ENCODE data around the gene INKA2.
A peak's percentile ranks its signal among the peaks of the same experiment; 100 is the strongest.

The INKA2 gene

GRCh38 chr1:111704776-111705175, 34.4 kb downstream of the INKA2 start:
- DNase-seq (ENCODE audit: low read depth in 2 of 2), result no peak

- DNase-seq (ENCODE audit: low read depth in 2 of 2), result no peak
These were observed 35.0 kb downstream of the INKA2 start for GRCh38 chr1:111704240-111704639.

- DNase-seq (ENCODE audit: low read depth in 2 of 2), result no peak
These were observed 36.6 kb downstream of the INKA2 start for GRCh38 chr1:111702504-111703050.

- no peak for DNase-seq (ENCODE audit: low read depth in 2 of 2)
These were observed 39.9 kb downstream of the INKA2 start for GRCh38 chr1:111699268-111699667.

- DNase-seq (ENCODE audit: low read depth in 2 of 2), result no peak
These were observed 42.9 kb downstream of the INKA2 start for GRCh38 chr1:111696330-111696729.

GRCh38 chr1:111695801-111696200, 43.4 kb downstream of the INKA2 start:
- no peak for DNase-seq (ENCODE audit: low read depth in 2 of 2)

GRCh38 chr1:111691886-111692285, 47.3 kb downstream of the INKA2 start:
- no peak for DNase-seq (ENCODE audit: low read depth in 2 of 2)

GRCh38 chr1:111690306-111690617, 48.9 kb downstream of the INKA2 start:
- peak; percentile 94 to 95 for DNase-seq (ENCODE audit: low read depth in 2 of 2)

Data from fibroblast of skin of left quadriceps (primary cell).